Measurements from ENCODE around the gene NANP.

NANP gene

DNA sequence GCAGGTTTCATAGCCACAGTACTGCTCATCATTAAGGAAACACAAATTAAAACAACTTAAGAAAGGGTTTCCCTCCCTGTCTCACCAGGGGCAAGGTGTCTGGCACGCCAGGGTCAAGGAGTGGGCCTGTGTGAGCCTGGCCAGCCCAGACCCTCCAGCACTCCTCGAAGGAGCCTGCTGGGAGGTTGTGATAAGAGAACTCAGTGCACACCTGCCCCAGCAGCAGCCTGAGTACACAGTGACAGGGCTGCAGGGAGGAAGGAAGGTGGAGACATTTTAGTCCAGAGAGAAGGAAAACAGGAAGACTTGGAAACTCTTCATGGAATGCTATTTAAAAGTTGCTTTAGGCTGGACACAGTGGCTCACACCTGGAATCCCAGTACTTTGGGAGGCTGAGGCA, 52.6 kb downstream of the NANP start:
- no peak for DNase-seq (ENCODE audit: low read depth in 2 of 2)

DNA sequence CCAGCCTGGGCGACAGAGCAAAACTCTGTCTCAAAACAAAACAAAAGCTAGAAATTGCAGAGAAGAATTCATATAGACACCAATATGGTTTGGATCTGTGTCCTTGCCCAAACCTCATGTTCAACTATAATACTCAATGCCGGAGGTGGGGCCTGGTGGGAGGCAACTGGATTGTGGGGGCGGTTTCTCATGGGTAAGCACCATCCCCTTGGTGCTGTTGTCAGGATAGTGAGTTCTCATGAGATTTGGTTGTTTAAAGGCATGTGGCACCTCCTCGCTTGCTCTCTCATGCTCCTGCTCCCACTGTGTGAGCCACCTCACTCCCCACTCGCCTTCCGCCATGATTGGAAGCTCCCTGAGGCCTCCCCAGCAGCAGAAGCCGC, 53.7 kb downstream of the NANP start:
- DNase-seq (ENCODE audit: low read depth in 2 of 2), result no peak

DNA sequence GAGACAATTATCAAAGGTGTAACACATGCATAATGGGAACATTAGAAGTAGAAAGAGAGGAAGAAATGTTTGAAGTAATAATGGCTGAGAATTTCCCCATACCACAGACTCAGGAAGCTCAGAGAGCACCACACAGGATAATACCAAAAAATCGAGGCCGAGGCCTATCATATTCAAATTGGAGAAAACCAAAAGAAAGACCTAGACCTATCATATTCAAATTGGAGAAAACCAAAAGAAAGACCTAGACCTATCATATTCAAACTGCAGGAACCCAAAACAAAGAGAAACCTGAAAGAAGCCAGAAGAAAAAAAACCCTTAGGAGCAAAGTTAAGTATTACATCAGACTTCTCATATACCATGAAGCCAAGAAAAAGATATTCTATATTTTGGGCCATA, 56.5 kb downstream of the NANP start:
- DNase-seq (ENCODE audit: low read depth in 2 of 2), result no peak

DNA sequence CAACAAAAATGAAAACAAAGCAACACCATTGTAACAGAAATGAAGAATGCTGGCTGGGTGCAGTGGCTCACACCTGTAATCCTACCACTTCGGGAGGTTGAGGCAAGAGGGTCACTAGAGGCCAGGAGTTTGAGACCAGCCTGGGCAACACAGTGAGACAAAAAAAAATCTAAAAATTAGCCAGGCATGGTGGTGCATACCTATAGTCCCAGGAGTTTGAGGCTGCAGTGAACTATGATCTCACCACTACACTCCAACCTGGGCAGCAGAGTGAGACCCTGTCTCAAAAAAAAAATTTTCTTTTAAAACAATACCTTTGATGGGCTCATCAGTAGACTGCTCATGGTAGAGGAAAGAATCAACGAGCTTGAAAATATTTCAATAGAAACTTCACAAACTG, 57.0 kb downstream of the NANP start:
- DNase-seq (ENCODE audit: low read depth in 2 of 2), result no peak

DNA sequence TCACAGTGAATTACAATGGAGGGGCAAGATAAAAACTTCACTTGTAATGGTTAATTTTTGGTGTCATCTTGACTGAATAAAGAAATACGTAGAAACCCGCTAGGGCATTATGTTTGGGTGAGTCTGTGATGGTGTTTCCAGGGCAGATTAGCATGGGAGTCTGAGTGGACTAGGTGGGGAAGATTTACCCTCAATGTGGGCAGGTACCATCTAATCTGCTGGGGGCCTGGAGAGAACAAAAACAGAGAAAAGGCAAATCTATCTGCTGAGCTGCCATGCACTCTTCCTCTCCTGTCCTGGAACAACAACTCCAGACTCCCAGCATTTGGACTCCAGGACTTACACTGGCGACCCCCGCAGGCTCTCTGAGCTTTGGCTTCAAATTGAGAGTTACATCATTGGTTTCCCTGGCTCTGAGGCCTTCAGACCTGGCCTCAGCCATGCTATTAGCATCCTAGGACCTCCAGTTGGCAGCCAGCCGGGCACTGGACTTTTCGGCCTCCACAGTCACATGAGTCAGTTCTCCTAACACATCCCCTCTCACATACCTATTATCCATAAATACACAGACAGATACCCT, 58.1 kb downstream of the NANP start:
- no peak for DNase-seq (ENCODE audit: low read depth in 2 of 2)

DNA sequence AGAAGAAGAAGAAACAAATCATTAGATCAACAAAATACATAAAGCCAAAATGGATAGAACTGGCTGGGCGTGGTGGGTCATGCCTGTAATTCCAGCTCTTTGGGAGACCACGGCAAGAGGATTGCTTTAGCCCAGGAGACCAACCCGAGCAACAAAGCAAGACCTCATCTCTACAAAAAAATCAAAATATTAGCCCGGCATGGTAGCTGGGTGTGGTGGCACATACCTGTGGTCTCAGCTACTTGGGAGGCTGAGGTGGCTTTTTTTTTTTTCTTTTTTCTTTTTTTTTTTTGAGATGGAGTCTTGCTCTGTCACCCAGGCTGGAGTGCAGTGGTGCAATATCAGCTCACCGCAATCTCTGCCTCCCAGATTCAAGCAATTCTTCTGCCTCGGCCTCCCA, 59.9 kb downstream of the NANP start:
- DNase-seq (ENCODE audit: low read depth in 2 of 2), result no peak

DNA sequence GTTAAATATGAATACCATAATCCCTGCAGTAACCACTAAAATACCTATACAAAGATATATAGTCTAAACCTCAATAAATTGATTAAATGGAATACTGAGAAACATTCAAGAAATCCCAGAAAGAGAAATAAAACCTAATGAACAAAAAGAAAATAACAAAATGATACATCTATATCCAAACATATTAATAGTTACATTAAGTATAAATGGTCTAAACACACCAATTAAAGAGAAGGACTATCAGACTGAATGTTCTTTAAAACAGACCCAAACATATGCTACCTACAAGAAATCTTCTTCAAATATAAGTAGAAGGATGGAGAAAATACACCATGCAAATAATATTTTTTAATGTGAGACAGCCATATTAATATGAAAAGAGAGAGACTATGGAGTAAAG, 60.5 kb downstream of the NANP start:
- DNase-seq (ENCODE audit: low read depth in 2 of 2), result no peak
